Measurements from ENCODE around the gene USP47. TPM values are rescaled to one million over a fixed set of nuclear protein-coding genes. Genes with fewer than 3 reads are reported as not detected.

USP47 gene
- total and polyA plus RNA-seq, 2 of the 8 experiments (the other 6 are each of a cell fraction or from before 2014, with no cell fraction given), result 4.2 to 21.3 TPM

DNA sequence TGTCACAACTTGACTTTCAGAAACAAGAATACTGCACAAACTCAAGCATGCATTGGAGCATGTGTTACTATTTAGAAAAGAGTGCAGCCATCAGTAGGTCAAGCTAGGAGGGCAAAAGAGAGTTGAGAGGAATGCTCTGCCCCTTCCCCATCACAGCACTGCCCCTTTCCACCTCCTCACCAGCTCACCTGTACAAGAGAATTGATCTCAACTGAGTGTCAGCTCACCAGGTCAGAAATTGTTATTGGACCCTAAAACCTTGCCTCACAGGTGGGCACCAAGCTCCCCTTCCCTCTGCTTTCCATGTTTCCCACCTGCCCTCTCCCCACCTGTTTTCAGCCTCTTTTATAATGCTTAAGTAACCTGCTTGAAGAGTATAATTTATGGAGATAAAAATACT is 117.8 kb downstream of the USP47 start:
- H3K27ac ChIP-seq (ENCODE audit: low read depth, low read length), result no peak overlapping the region
- H3K14ac ChIP-seq (ENCODE audit: insufficient read length), result no peak overlapping the region
- H3K9ac ChIP-seq (replicated peaks in 1 of 4; ENCODE audit: extremely low read depth in 1 of 4, low read depth in 3 of 4, low read length in 3 of 4), result no peak overlapping the region
- no peak overlapping the region for H4K8ac ChIP-seq (ENCODE audit: extremely low read depth, insufficient read depth, low read length)
- H3K4me1 ChIP-seq (replicated peaks in 1 of 4; ENCODE audit: control insufficient read depth in 3 of 4, insufficient read depth in 4 of 4, low read length in 3 of 4), result no peaks in the 10 kb centered on the region
- no peaks in the 10 kb centered on the region for H3K9me3 ChIP-seq (ENCODE audit: insufficient read depth in 2 of 2, low read depth in 1 of 2, low read length in 1 of 2)
- no peak overlapping the region for H2BK15ac ChIP-seq (ENCODE audit: low read length)
- no peak for DNase-seq (ENCODE audit: low read depth in 1 of 2, low spot score in 2 of 2)
- H4K5ac ChIP-seq (ENCODE audit: insufficient read length, low read depth, low read length), result no peak overlapping the region
- no peak overlapping the region for H2BK5ac ChIP-seq (ENCODE audit: low read depth, low read length)
- CTCF ChIA-PET (ENCODE audit: partially characterized antibody), result interaction anchor here (0.7 to 2.4 kb wide), 3 partner anchors 13 to 814 kb away, joined by 3 to 10 read pairs (median 4); no protein-coding TSS in a partner anchor
- H3K79me2 ChIP-seq (ENCODE audit: control insufficient read depth in 1 of 2, insufficient read depth in 2 of 2, low read length in 2 of 2), result no peaks in the 10 kb centered on the region
- no peak overlapping the region for H2BK20ac ChIP-seq (ENCODE audit: low read length)
- H2AFZ ChIP-seq (ENCODE audit: low read length), result no peak overlapping the region
- no peak overlapping the region for H3K4me2 ChIP-seq (ENCODE audit: insufficient read depth in 1 of 2, low read depth in 2 of 2, low read length in 2 of 2)
- H3K23ac ChIP-seq (ENCODE audit: insufficient read length), result no peak overlapping the region
- H3K27me3 ChIP-seq (replicated peaks in 1 of 4; ENCODE audit: control insufficient read depth in 3 of 4, extremely low read depth in 1 of 4, insufficient read depth in 3 of 4, low read length in 3 of 4), result no peaks in the 10 kb centered on the region
- POLR2A ChIA-PET (ENCODE audit: partially characterized antibody), result no interaction called here
- no peak overlapping the region for H2BK120ac ChIP-seq (replicated peaks; ENCODE audit: low read depth, low read length)
- H3K36me3 ChIP-seq (ENCODE audit: control insufficient read depth in 2 of 4, insufficient read depth in 4 of 4, low read length in 3 of 4), result peaks cover 0 to 20% (median 14%) of the 10 kb centered on the region in 4 experiments; a peak in 7 of 8 replicates
- no peak overlapping the region for H3K4me3 ChIP-seq (ENCODE audit: extremely low read depth in 1 of 4, insufficient read depth in 2 of 4, low read depth in 3 of 4, low read length in 4 of 4)
- peaks cover 0 to 2% of the 10 kb centered on the region in 2 experiments for H4K20me1 ChIP-seq (replicated peaks in 1 of 2; ENCODE audit: control insufficient read depth in 1 of 2, insufficient read depth in 2 of 2, low read length in 2 of 2)
- no peaks in the 10 kb centered on the region for H3K23me2 ChIP-seq (ENCODE audit: low read depth, low read length)
- H3K79me1 ChIP-seq (ENCODE audit: low read depth, low read length), result no peaks in the 10 kb centered on the region
- no peak for TF ChIP-seq KDM1A (IDR thresholded peaks at IDR 0.05; ENCODE audit: borderline replicate concordance, low read length)
- H2BK12ac ChIP-seq (ENCODE audit: low read depth, low read length), result no peak overlapping the region
- no peak overlapping the region for H4K91ac ChIP-seq (replicated peaks; ENCODE audit: insufficient read length, low read length)
- FAIRE-seq, result no peak
- H3K18ac ChIP-seq (ENCODE audit: extremely low read depth, low read length), result no peak overlapping the region
- H3K56ac ChIP-seq (replicated peaks; ENCODE audit: insufficient read length, low read depth, low read length), result no peak overlapping the region
- H2AK5ac ChIP-seq (ENCODE audit: low read depth, low read length), result no peak overlapping the region
- H3K4ac ChIP-seq (replicated peaks; ENCODE audit: insufficient read length, low read depth, low read length), result no peak overlapping the region
